ENCODE data around the gene MITF. TPM values are rescaled to one million over a fixed set of nuclear protein-coding genes. Genes with fewer than 3 reads are reported as not detected.

MITF gene
- total RNA-seq, 3 donors from 2014 or later, result 3.2 to 56.1 (median 5.5) TPM

DNA sequence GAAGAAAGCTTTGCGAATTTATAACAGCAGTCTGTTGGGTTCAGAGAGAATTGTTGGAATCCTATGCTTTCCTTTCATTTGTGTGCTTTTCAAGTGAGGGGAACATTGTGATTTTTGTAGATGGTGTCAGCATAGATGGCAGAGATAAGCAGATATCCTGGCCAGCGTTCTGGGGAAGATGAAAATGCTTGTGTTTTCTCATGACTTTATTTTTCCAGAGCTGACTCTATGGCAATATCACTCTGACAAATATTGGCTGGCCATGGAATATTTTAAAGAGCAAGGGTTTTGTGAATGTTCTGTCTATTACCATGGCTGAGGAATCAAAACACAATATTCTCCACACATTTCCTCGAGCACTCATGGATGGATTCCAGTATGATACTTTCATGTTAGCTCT is 108.8 kb downstream of the MITF start:
- Histone ChIP-seq H3K4me1 (ENCODE audit: low read depth) (no peaks in the 10 kb centered on the region), H3K36me3 (ENCODE audit: low read depth) (no peaks in the 10 kb centered on the region), H3K4me3 (no peak overlapping the region), H3K9me3 (no peaks in the 10 kb centered on the region)
- TF ChIP-seq, protein P1, sequence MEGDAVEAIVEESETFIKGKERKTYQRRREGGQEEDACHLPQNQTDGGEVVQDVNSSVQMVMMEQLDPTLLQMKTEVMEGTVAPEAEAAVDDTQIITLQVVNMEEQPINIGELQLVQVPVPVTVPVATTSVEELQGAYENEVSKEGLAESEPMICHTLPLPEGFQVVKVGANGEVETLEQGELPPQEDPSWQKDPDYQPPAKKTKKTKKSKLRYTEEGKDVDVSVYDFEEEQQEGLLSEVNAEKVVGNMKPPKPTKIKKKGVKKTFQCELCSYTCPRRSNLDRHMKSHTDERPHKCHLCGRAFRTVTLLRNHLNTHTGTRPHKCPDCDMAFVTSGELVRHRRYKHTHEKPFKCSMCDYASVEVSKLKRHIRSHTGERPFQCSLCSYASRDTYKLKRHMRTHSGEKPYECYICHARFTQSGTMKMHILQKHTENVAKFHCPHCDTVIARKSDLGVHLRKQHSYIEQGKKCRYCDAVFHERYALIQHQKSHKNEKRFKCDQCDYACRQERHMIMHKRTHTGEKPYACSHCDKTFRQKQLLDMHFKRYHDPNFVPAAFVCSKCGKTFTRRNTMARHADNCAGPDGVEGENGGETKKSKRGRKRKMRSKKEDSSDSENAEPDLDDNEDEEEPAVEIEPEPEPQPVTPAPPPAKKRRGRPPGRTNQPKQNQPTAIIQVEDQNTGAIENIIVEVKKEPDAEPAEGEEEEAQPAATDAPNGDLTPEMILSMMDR (IDR thresholded peaks at IDR 0.05), result no peak
- intact Hi-C loops (cut with DNase I, micrococcal nuclease), result no loop called here
- no peak for DNase-seq
- ATAC-seq, result no peak

DNA sequence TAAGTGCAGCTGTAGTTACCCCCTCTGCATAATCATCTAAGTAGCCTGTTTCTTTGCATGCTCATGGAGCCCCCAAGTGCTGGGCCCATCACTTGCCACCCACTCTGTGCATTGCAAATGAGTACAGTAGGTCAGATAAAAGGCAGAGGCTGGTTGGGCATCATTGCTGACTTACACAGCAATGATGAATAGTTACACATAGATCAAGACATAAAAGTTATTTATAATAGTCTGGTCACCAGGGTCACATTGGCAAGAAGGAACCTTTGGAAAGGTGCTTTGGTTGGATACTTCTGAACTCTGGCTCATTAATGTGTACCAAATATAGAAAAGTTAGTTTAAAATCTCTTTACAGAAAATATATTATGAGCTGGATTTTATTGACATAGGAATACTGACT is 111.6 kb downstream of the MITF start:
- TF ChIP-seq, protein P1 (IDR thresholded peaks at IDR 0.05), result no peak
- DNase-seq (no peak), ATAC-seq (no peak)
- no peaks in the 10 kb centered on the region for H3K4me1 ChIP-seq (ENCODE audit: low read depth)
- intact Hi-C loops (cut with DNase I, micrococcal nuclease), result no loop called here
- H3K4me3 ChIP-seq, result no peak overlapping the region
- H3K36me3 ChIP-seq (ENCODE audit: low read depth), result no peaks in the 10 kb centered on the region
- no peaks in the 10 kb centered on the region for H3K9me3 ChIP-seq

DNA sequence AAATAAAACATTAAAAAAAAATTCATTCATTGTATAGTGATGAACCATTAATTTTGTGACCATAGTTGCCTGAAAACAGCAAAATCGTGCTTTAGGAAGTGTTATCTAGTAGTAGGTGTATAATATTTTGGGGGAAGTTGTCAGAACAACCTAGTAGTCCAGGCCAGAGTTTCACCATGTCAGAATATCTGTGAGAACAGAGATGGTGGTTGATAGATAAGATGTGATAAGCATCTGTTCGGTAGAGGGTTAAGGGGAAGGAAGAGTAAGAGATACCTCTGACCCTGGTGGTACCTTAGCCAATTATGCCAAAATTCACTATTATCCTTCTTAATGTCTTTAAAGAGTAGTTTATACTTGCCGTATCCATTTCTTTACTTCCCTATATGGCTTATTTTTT is 113.8 kb downstream of the MITF start:
- intact Hi-C loops (cut with DNase I, micrococcal nuclease), result no loop called here
- no peak for ATAC-seq

DNA sequence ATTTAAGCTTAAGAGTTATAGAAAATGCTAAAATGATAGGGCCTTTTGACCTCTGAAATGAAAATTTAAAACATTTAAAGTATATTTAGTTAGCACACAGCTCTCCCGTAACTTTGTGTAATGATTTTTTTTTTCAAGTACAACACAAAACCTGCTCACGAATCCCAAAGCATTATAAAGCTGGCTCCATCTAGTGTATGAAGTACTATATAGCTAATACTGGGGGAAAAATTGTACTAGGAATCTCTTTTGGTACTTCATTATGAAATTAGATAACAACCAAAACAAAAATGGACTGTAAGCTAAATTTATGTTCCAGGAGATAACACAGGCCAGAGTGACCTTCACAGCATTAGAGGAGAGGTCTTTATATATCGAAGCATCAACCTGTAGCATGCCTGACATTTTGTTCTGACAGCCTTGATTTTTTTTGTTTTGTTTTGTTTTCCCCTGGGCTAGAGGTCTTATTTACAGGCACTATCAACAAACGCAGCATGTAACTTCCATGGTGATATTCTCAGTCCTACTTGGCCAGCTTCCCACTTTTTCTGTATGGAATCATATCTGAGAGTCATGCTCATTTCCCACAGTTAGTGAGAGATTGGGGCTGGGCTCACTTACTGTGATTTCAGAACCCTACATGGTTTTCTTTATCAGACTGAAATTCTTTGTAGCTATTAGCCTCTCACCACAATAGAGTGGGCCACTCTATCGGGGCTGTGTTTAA is 116.3 kb downstream of the MITF start:
- TF ChIP-seq, protein P1 (IDR thresholded peaks at IDR 0.05), result no peak
- Histone ChIP-seq H3K36me3 (ENCODE audit: low read depth) (no peaks in the 10 kb centered on the region), H3K9me3 (no peaks in the 10 kb centered on the region), H3K4me1 (ENCODE audit: low read depth) (no peaks in the 10 kb centered on the region), H3K4me3 (no peak overlapping the region)
- DNase-seq (no peak), ATAC-seq (no peak)
- intact Hi-C loops (cut with DNase I, micrococcal nuclease), result no loop called here

More for the DNA sequence above, 113.8 kb downstream of the MITF start:
- Histone ChIP-seq H3K4me1 (ENCODE audit: low read depth) (no peaks in the 10 kb centered on the region), H3K36me3 (ENCODE audit: low read depth) (no peaks in the 10 kb centered on the region), H3K9me3 (no peaks in the 10 kb centered on the region), H3K4me3 (no peak overlapping the region)
- TF ChIP-seq, protein P1 (IDR thresholded peaks at IDR 0.05), result no peak
- DNase-seq, result no peak

DNA sequence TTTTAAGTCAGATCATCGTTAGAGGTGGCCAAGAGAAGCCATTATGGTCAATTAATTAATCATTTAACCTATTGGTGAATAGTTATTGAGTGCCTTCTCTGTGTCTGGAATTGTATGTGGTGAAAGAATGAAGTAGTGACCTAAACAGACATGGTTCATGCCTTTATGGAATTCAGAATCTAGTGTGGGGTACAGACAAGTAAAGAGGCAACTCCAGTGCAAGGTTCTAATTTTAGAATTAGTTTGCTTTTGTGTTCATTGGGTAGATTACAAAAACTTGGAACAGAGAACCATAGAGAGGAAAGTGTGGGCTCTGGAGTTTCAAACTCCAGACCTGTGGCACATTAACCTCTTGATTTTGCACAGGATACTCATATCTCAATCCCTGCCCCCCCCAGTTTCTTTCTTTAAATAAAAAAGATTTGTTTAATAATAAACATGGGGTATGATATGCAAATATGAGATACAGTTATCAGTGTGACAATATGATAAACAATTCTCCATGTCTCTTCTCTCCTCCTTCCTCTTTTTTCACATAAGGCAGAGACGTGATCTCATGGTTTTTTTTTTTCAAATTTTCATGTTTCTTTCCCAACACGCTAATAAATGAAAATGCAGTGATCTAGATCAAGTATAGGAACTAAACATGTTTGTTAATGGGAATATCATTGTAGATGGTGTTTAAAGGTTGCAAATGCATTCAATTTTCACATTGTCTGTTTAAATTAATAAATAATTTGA is 117.9 kb downstream of the MITF start:
- Histone ChIP-seq H3K36me3 (ENCODE audit: low read depth) (no peaks in the 10 kb centered on the region), H3K4me1 (ENCODE audit: low read depth) (no peaks in the 10 kb centered on the region), H3K9me3 (no peaks in the 10 kb centered on the region), H3K4me3 (no peak overlapping the region)
- TF ChIP-seq, protein P1 (IDR thresholded peaks at IDR 0.05), result no peak
- intact Hi-C loops (cut with DNase I, micrococcal nuclease), result no loop called here
- ATAC-seq (no peak), DNase-seq (no peak)
